Upper lobe of left lung (tissue), 6 donors: ENCODE data around the gene THBS2. TPM values are rescaled to one million over a fixed set of nuclear protein-coding genes. Genes with fewer than 3 reads are reported as not detected.

Experiments used
- ATAC-seq, 2 donors: fragments of 200-7000 bp; cut with Tn5 transposase; one replicate each; pipeline ENCODE4 v1.9.1; 2022; ENCODE audit warnings: mild to moderate bottlenecking in 2 of 2, moderate library complexity in 2 of 2; ENCODE audit not compliant: low FRiP score in 2 of 2
- DNase-seq, 2 donors: peaks; one replicate each; pipeline ENCODE4 v3.0.0-alpha.2; 2019 to 2020
- H3K27ac ChIP-seq, 4 donors: fragments of 200-600 bp; sonication (generic); one replicate each; pipeline ENCODE4 v1.5.1; 2016 to 2019
- H3K27me3 ChIP-seq, 4 donors: fragments of 200-600 bp; sonication (generic); one replicate each; pipeline ENCODE4 v1.5.1; 2017 to 2019
- H3K36me3 ChIP-seq, 4 donors: fragments of 200-600 bp; sonication (generic); one replicate each; pipeline ENCODE4 v1.5.1; 2016 to 2019
- H3K4me1 ChIP-seq, 4 donors: fragments of 200-600 bp; sonication (generic); one replicate each; pipeline ENCODE4 v1.5.1; 2018 to 2019
- H3K4me3 ChIP-seq, 4 donors: fragments of 200-600 bp; sonication (generic); one replicate each; pipeline ENCODE4 v1.5.1; 2017 to 2019; ENCODE audit warnings: mild to moderate bottlenecking in 2 of 4, moderate library complexity in 1 of 4
- H3K9me3 ChIP-seq, 4 donors: fragments of 200-600 bp; sonication (generic); one replicate each; pipeline ENCODE4 v1.5.1; 2018 to 2019
- CTCF ChIP-seq, 6 experiments: fragments of 450-650 bp in 4 of 6; fragments of 200-600 bp in 2 of 6; sonication (generic) in 2 of 6; IDR thresholded peaks; one replicate each; pipeline ENCODE4 v1.5.1; 2016 to 2019; ENCODE audit warnings: antibody characterized with exemption in 6 of 6
- EP300 ChIP-seq, 4 donors: sonication (generic); formaldehyde crosslinking; IDR thresholded peaks; one replicate each; pipeline ENCODE4 v1.5.1; 2017; ENCODE audit warnings: antibody characterized with exemption in 4 of 4, control low read depth in 2 of 4
- POLR2A ChIP-seq, 4 donors: fragments of 450-650 bp; IDR thresholded peaks; one replicate each; pipeline ENCODE4 v1.5.1; 2016 to 2017; ENCODE audit warnings: antibody characterized with exemption in 4 of 4, mild to moderate bottlenecking in 2 of 4
- POLR2AphosphoS5 ChIP-seq, 2 donors: sonication (generic); formaldehyde crosslinking; IDR thresholded peaks; one replicate each; pipeline ENCODE4 v1.5.1; 2017; ENCODE audit warnings: antibody characterized with exemption in 2 of 2
- WGBS, 2 donors: methylation state at CpG; one replicate each; pipeline ENCODE4 v1.1.5; 2017 to 2018; 5-methylcytosine and 5-hydroxymethylcytosine counted together
- total RNA-seq, 6 donors: library from RNA; depleted of rRNA in 4 of 6; stranded (reverse); fragments of >200 nt in 4 of 6; gene quantifications; one replicate each; pipeline versions ENCODE4 v1.1.0 to v1.2.1, GENCODE V29; 2016 to 2021
- donor health status: DM: no; HTN: no; CAD: no; lungs with moderate emphysema.
- donor health status: DM: no; HTN: yes; CAD: no; lungs with severe emphysema.

THBS2 gene
- total RNA-seq, 6 donors from 2014 or later, result 5.3 to 43.2 (median 17.3) TPM

GRCh38 chr6:169251371-169251802 lies 2.3 kb downstream of the THBS2 start:
- WGBS, 2 donors, result 41 to 42% methylated on average over 6 of the region's 6 CpGs
- H3K36me3 ChIP-seq, result peaks cover 0 to 2% (median 0%) of the 10 kb centered on the region in 4 donors
- no peaks in the 10 kb centered on the region for H3K9me3 ChIP-seq
- TF ChIP-seq POLR2AphosphoS5 (IDR thresholded peaks at IDR 0.05) (no peak), POLR2A (IDR thresholded peaks at IDR 0.05) (no peak), EP300 (IDR thresholded peaks at IDR 0.05) (no peak), CTCF (IDR thresholded peaks at IDR 0.05) (no peak)
- no peak for DNase-seq
- H3K27me3 ChIP-seq, result peaks cover 0 to 11% (median 8%) of the 10 kb centered on the region in 4 donors
- no peak for ATAC-seq
- peak overlapping the region in 1 of 4 donors; percentile 32 for H3K4me3 ChIP-seq
- peaks cover 6 to 22% (median 17%) of the 10 kb centered on the region in 4 donors for H3K4me1 ChIP-seq
- H3K27ac ChIP-seq, result no peak overlapping the region

GRCh38 chr6:169250660-169251059 lies 3.0 kb downstream of the THBS2 start:
- Histone ChIP-seq H3K4me1 (peaks cover 6 to 22% (median 17%) of the 10 kb centered on the region in 4 donors), H3K4me3 (no peak overlapping the region), H3K27ac (no peak overlapping the region), H3K9me3 (no peaks in the 10 kb centered on the region), H3K27me3 (peaks cover 0 to 11% (median 8%) of the 10 kb centered on the region in 4 donors), H3K36me3 (peaks cover 0 to 2% (median 0%) of the 10 kb centered on the region in 4 donors)
- no peak for TF ChIP-seq EP300 (IDR thresholded peaks at IDR 0.05)
- TF ChIP-seq POLR2A (IDR thresholded peaks at IDR 0.05), result no peak
- ATAC-seq (peak in 1 of 2 donors; percentile 38), DNase-seq (no peak)
- 71 to 77% methylated on average over 5 of the region's 5 CpGs for WGBS, 2 donors

- H3K27me3 ChIP-seq, result peaks cover 0 to 10% (median 7%) of the 10 kb centered on the region in 4 donors
- peaks cover 0 to 2% (median 0%) of the 10 kb centered on the region in 4 donors for H3K36me3 ChIP-seq
- DNase-seq, result no peak
- TF ChIP-seq POLR2A (IDR thresholded peaks at IDR 0.05), result no peak
- TF ChIP-seq EP300 (IDR thresholded peaks at IDR 0.05), result no peak
- WGBS, 2 donors, result 85 to 93% methylated on average over 16 of the region's 16 CpGs
- no peak overlapping the region for H3K27ac ChIP-seq
- no peaks in the 10 kb centered on the region for H3K9me3 ChIP-seq
- H3K4me1 ChIP-seq, result peaks cover 6 to 18% (median 16%) of the 10 kb centered on the region in 4 donors
- no peak overlapping the region for H3K4me3 ChIP-seq
- no peak for ATAC-seq
Observed at GRCh38 chr6:169249057-169249456, 4.6 kb downstream of the THBS2 start.

GRCh38 chr6:169248521-169248971 lies 5.1 kb downstream of the THBS2 start:
- no peaks in the 10 kb centered on the region for H3K9me3 ChIP-seq
- TF ChIP-seq EP300 (IDR thresholded peaks at IDR 0.05) (no peak), CTCF (IDR thresholded peaks at IDR 0.05) (no peak), POLR2AphosphoS5 (IDR thresholded peaks at IDR 0.05) (no peak), POLR2A (IDR thresholded peaks at IDR 0.05) (no peak)
- peaks cover 0 to 2% (median 0%) of the 10 kb centered on the region in 4 donors for H3K36me3 ChIP-seq
- 96 to 98% methylated on average over 16 to 36 of the region's 36 CpGs for WGBS, 2 donors
- ATAC-seq, result no peak
- H3K27me3 ChIP-seq, result peaks cover 0 to 10% (median 3%) of the 10 kb centered on the region in 4 donors
- no peak overlapping the region for H3K4me3 ChIP-seq
- peak in 1 of 2 donors; percentile 73 for DNase-seq
- H3K27ac ChIP-seq, result no peak overlapping the region
- H3K4me1 ChIP-seq, result peaks cover 3 to 12% (median 11%) of the 10 kb centered on the region in 4 donors

- peaks cover 0 to 2% (median 0%) of the 10 kb centered on the region in 4 donors for H3K36me3 ChIP-seq
- ATAC-seq (peak in 1 of 2 donors; percentile 6), DNase-seq (no peak)
- no peaks in the 10 kb centered on the region for H3K9me3 ChIP-seq
- H3K4me1 ChIP-seq, result peaks cover 0 to 9% (median 6%) of the 10 kb centered on the region in 4 donors
- no peak for TF ChIP-seq POLR2AphosphoS5 (IDR thresholded peaks at IDR 0.05)
- TF ChIP-seq POLR2A (IDR thresholded peaks at IDR 0.05), result no peak
- no peak for TF ChIP-seq CTCF (IDR thresholded peaks at IDR 0.05)
- TF ChIP-seq EP300 (IDR thresholded peaks at IDR 0.05), result no peak
- 94 to 99% methylated on average over 8 of the region's 8 CpGs for WGBS, 2 donors
- H3K27me3 ChIP-seq, result peaks cover 0 to 10% (median 2%) of the 10 kb centered on the region in 4 donors
- H3K4me3 ChIP-seq, result no peak overlapping the region
- no peak overlapping the region for H3K27ac ChIP-seq
Observed at GRCh38 chr6:169247991-169248390, 5.7 kb downstream of the THBS2 start.

GRCh38 chr6:169247419-169247818 lies 6.2 kb downstream of the THBS2 start:
- Histone ChIP-seq H3K4me3 (no peak overlapping the region), H3K4me1 (peaks cover 0 to 4% (median 1%) of the 10 kb centered on the region in 4 donors), H3K36me3 (peaks cover 0 to 2% (median 0%) of the 10 kb centered on the region in 4 donors), H3K27ac (no peak overlapping the region), H3K9me3 (no peaks in the 10 kb centered on the region), H3K27me3 (peaks cover 0 to 6% (median 2%) of the 10 kb centered on the region in 4 donors)
- ATAC-seq, result no peak
- TF ChIP-seq POLR2A (IDR thresholded peaks at IDR 0.05) (no peak), POLR2AphosphoS5 (IDR thresholded peaks at IDR 0.05) (no peak), EP300 (IDR thresholded peaks at IDR 0.05) (no peak), CTCF (IDR thresholded peaks at IDR 0.05) (no peak)
- 87 to 91% methylated on average over 4 of the region's 4 CpGs for WGBS, 2 donors
- no peak for DNase-seq
